H9 (cell line): ENCODE results near the gene XPNPEP2. TPM values are rescaled to one million over a fixed set of nuclear protein-coding genes. Genes with fewer than 3 reads are reported as not detected.

ENCODE experiments used
- DNase-seq: peaks from one replicate; pipeline ENCODE4 v3.0.0-alpha.2; 2017
- H2AFZ ChIP-seq: one replicate; pipeline ENCODE4 v1.6.1; 2013; ENCODE audit warnings: mild to moderate bottlenecking, low read length, control low read depth, moderate library complexity
- H2AK5ac ChIP-seq: 2 replicates; pipeline ENCODE4 v1.6.1; 2013; ENCODE audit warnings: low read length, control low read depth, mixed read lengths; ENCODE audit not compliant: insufficient read length
- H2BK120ac ChIP-seq: one replicate; pipeline ENCODE4 v1.6.1; 2013; ENCODE audit warnings: low read depth, mild to moderate bottlenecking, low read length, control low read depth, inconsistent platforms; ENCODE audit not compliant: poor library complexity, severe bottlenecking
- H2BK12ac ChIP-seq: 2 replicates; pipeline ENCODE4 v1.6.1; 2013; ENCODE audit warnings: low read length, control low read depth, mixed read lengths, low read depth; ENCODE audit not compliant: insufficient read length
- H2BK15ac ChIP-seq: 2 replicates; pipeline ENCODE4 v1.6.1; 2013; ENCODE audit warnings: low read depth, low read length, control low read depth
- H2BK20ac ChIP-seq: one replicate; pipeline ENCODE4 v1.6.1; 2013; ENCODE audit warnings: low read depth, mild to moderate bottlenecking, low read length, control low read depth, inconsistent platforms; ENCODE audit not compliant: poor library complexity, severe bottlenecking
- H2BK5ac ChIP-seq: 2 replicates; pipeline ENCODE4 v1.6.1; 2013; ENCODE audit warnings: low read length, control low read depth, mixed read lengths; ENCODE audit not compliant: insufficient read length
- H3K14ac ChIP-seq: 2 replicates; pipeline ENCODE4 v1.6.1; 2013; ENCODE audit warnings: low read length, control low read depth; ENCODE audit not compliant: insufficient read depth
- H3K18ac ChIP-seq: 2 replicates; pipeline ENCODE4 v1.6.1; 2013; ENCODE audit warnings: low read depth, mild to moderate bottlenecking, mixed read lengths, low read length, control low read depth; ENCODE audit not compliant: insufficient read length
- H3K23ac ChIP-seq: 2 replicates; pipeline ENCODE4 v1.6.1; 2013; ENCODE audit warnings: low read length, control low read depth, mixed read lengths, low read depth; ENCODE audit not compliant: insufficient read length
- H3K23me2 ChIP-seq: 2 replicates; pipeline ENCODE4 v1.6.1; 2013; ENCODE audit warnings: low read depth, mild to moderate bottlenecking, mixed read lengths, low read length, control low read depth; ENCODE audit not compliant: insufficient read length, poor library complexity, severe bottlenecking
- H3K27ac ChIP-seq: 2 replicates; pipeline ENCODE4 v1.5.1; 2013; ENCODE audit warnings: low read length, control low read depth, mixed read lengths, low read depth; ENCODE audit not compliant: insufficient read length
- H3K27me3 ChIP-seq: 2 replicates; pipeline ENCODE4 v1.6.1; 2013; ENCODE audit warnings: low read length, control low read depth, inconsistent platforms; ENCODE audit not compliant: insufficient read depth
- H3K4ac ChIP-seq: 2 replicates; pipeline ENCODE4 v1.6.1; 2013; ENCODE audit warnings: low read depth, mild to moderate bottlenecking, control low read depth, inconsistent platforms, low read length, moderate library complexity
- H3K4me1 ChIP-seq: 2 replicates; pipeline ENCODE4 v1.6.1; 2013; ENCODE audit warnings: low read length, control low read depth, inconsistent platforms; ENCODE audit not compliant: insufficient read depth
- H3K4me2 ChIP-seq: 2 replicates; pipeline ENCODE4 v1.6.1; 2013; ENCODE audit warnings: low read length, control low read depth, mixed read lengths; ENCODE audit not compliant: insufficient read length, insufficient read depth
- H3K56ac ChIP-seq: 2 replicates; pipeline ENCODE4 v1.6.1; 2013; ENCODE audit warnings: low read depth, mild to moderate bottlenecking, mixed read lengths, low read length, control low read depth; ENCODE audit not compliant: insufficient read length
- H3K79me1 ChIP-seq: 2 replicates; pipeline ENCODE4 v1.6.1; 2013; ENCODE audit warnings: low read depth, mild to moderate bottlenecking, moderate library complexity, low read length, control low read depth, inconsistent platforms; ENCODE audit not compliant: insufficient read depth, poor library complexity, severe bottlenecking
- H3K79me2 ChIP-seq: 2 replicates; pipeline ENCODE4 v1.6.1; 2013; ENCODE audit warnings: low read length, control low read depth, inconsistent platforms; ENCODE audit not compliant: insufficient read depth
- H3K9ac ChIP-seq: 2 replicates; pipeline ENCODE4 v1.6.1; 2013; ENCODE audit warnings: low read length, control low read depth, mixed read lengths; ENCODE audit not compliant: insufficient read length; ENCODE audit errors: extremely low read depth
- H3K9me3 ChIP-seq: one replicate; pipeline ENCODE4 v1.6.1; 2013; ENCODE audit warnings: low read depth, low read length, inconsistent platforms; ENCODE audit not compliant: control insufficient read depth
- H3T11ph ChIP-seq: one replicate; pipeline ENCODE4 v1.6.1; 2013; ENCODE audit warnings: mild to moderate bottlenecking, low read length, control low read depth, inconsistent platforms
- H4K20me1 ChIP-seq: one replicate; pipeline ENCODE4 v1.6.1; 2013; ENCODE audit not compliant: control insufficient read depth, insufficient read length, insufficient read depth
- H4K5ac ChIP-seq: 2 replicates; pipeline ENCODE4 v1.6.1; 2013; ENCODE audit warnings: low read depth, mild to moderate bottlenecking, mixed read lengths, low read length, control low read depth; ENCODE audit not compliant: insufficient read length
- H4K8ac ChIP-seq: replicated peaks from 2 replicates; pipeline ENCODE4 v1.6.1; 2013; ENCODE audit warnings: low read length, control low read depth, mixed read lengths, low read depth; ENCODE audit not compliant: insufficient read length
- H4K91ac ChIP-seq: 2 replicates; pipeline ENCODE4 v1.6.1; 2013; ENCODE audit warnings: low read depth, mild to moderate bottlenecking, moderate library complexity, mixed read lengths, low read length, control low read depth; ENCODE audit not compliant: insufficient read length
- H3K27ac Mint-ChIP-seq, 3 experiments: 2 replicates in 2 of 3; 3 replicates in 1 of 3; pipeline ENCODE4 v1.8.0; 2020 to 2021; ENCODE audit warnings: mixed read lengths in 3 of 3, mild to moderate bottlenecking in 1 of 3, moderate library complexity in 1 of 3
- H3K27me3 Mint-ChIP-seq: 2 replicates; pipeline ENCODE4 v1.8.0; 2021; ENCODE audit warnings: low read depth, mild to moderate bottlenecking, moderate library complexity, mixed read lengths
- H3K36me3 Mint-ChIP-seq, 3 experiments: 2 replicates in 2 of 3; 3 replicates in 1 of 3; pipeline ENCODE4 v1.8.0; 2020 to 2021; ENCODE audit warnings: low read depth in 3 of 3, mixed read lengths in 3 of 3; ENCODE audit not compliant: insufficient read depth in 1 of 3
- H3K4me1 Mint-ChIP-seq, 2 experiments: 2 replicates each; pipeline ENCODE4 v1.8.0; 2020; ENCODE audit warnings: mixed read lengths in 2 of 2
- H3K4me3 Mint-ChIP-seq, 2 experiments: 2 replicates in 1 of 2; 3 replicates in 1 of 2; pipeline ENCODE4 v1.8.0; 2020 to 2021; ENCODE audit warnings: mild to moderate bottlenecking in 2 of 2, mixed read lengths in 2 of 2, moderate library complexity in 1 of 2
- H3K9me3 Mint-ChIP-seq, 2 experiments: 2 replicates in 1 of 2; 3 replicates in 1 of 2; pipeline ENCODE4 v1.8.0; 2020; ENCODE audit warnings: mild to moderate bottlenecking in 2 of 2, mixed read lengths in 2 of 2, moderate library complexity in 1 of 2
- CTCF ChIP-seq: fragments of 200-600 bp; sonication (generic); conservative IDR thresholded peaks from 3 replicates; pipeline ENCODE4 v1.8.0; 2021; ENCODE audit warnings: antibody characterized with exemption, mild to moderate bottlenecking
- WGBS: extraction: QIAGEN DNeasy Blood & Tissue Kit; methylation state at CpG from one replicate; pipeline ENCODE4 v1.1.7; 2013; ENCODE audit warnings: missing lambda C conversion rate, low lambda C conversion rate, mixed read lengths; ENCODE audit not compliant: insufficient read length; ENCODE audit errors: extremely low coverage; 5-methylcytosine and 5-hydroxymethylcytosine counted together
- total RNA-seq: library from RNA; stranded (reverse); gene quantifications from 2 replicates; pipeline ENCODE4 v1.2.1, GENCODE V29; 2021

Gene XPNPEP2
- total RNA-seq, 1 experiment from 2014 or later, result 0.11 TPM

DNA sequence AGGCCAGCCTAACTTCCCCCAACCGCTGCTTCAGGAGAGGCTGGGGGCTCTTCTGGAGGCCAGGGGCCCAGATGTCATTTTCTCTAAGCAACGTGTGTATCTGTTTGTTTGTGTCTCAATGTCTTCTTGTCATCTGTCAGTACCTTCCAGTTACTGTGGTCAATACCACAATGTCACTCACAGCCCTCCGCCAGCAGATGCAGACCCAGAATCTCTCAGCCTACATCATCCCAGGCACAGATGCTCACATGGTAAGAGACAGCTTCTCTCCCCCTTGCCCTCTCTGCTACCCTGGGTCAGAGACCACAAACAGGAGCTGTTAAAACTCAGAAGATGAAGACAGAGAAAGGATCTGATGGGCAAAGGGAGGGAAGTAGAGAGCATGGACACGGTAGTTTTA, 5.0 kb downstream of the XPNPEP2 start:
- no peaks in the 10 kb centered on the region for H3K23me2 ChIP-seq
- H3K27me3 Mint-ChIP-seq, result peaks cover 33% of the 10 kb centered on the region

More for the DNA sequence above, 5.0 kb downstream of the XPNPEP2 start:
- Mint-ChIP-seq H3K4me1 (peaks cover 18 to 28% of the 10 kb centered on the region in 2 experiments), H3K36me3 (no peaks in the 10 kb centered on the region; a peak in 2 of 7 replicates), H3K4me3 (0 out of 5 replicates have a peak overlapping the region, but pooled peaks of 1 of the 2 experiments have one; percentile 27), H3K9me3 (peaks cover 0 to 61% of the 10 kb centered on the region in 2 experiments; a peak in 3 of 5 replicates), H3K27ac (peak overlapping the region in 1 of 3 experiments; percentile 90; a peak in 1 of 7 replicates)
- Histone ChIP-seq H3K56ac (no peak overlapping the region), H2BK5ac (no peak overlapping the region), H3K18ac (no peak overlapping the region), H3K4me2 (no peak overlapping the region), H2BK15ac (no peak overlapping the region), H3K27ac (no peak overlapping the region), H3K4ac (no peak overlapping the region), H4K91ac (no peak overlapping the region), H4K20me1 (no peaks in the 10 kb centered on the region), H3K9me3 (no peaks in the 10 kb centered on the region), H3T11ph (no peak overlapping the region), H3K9ac (no peak overlapping the region), H4K8ac (no peak overlapping the region), H2AFZ (no peak overlapping the region), H3K79me2 (no peaks in the 10 kb centered on the region), H2BK12ac (no peak overlapping the region), H2AK5ac (no peak overlapping the region), H2BK120ac (no peak overlapping the region), H3K14ac (no peak overlapping the region), H3K27me3 (no peaks in the 10 kb centered on the region), H4K5ac (no peak overlapping the region), H3K23ac (no peak overlapping the region), H3K79me1 (no peaks in the 10 kb centered on the region), H2BK20ac (no peak overlapping the region), H3K4me1 (no peaks in the 10 kb centered on the region; the same call in 1 of the 2 replicates)
- no peak for DNase-seq
- TF ChIP-seq CTCF, result no peak
- no CpG with 5 or more reads among the region's 4 CpGs for WGBS
